Activated CD8-positive, alpha-beta memory T cell treated with anti-CD3 and anti-CD28 coated beads, Interleukin-2, amount 50 U/mL, for 24 hours (primary cell): ENCODE results near the gene FUT7.
"Not testable (repeated sequence)": the region's sequence is repeated elsewhere in the genome, so short reads cannot be mapped to it uniquely, and the experiment has no call there.

Source experiments
- DNase-seq: peaks from one replicate; pipeline ENCODE4 v3.0.0-alpha.2; 2020; ENCODE audit errors: extremely low read depth

Gene FUT7

DNA sequence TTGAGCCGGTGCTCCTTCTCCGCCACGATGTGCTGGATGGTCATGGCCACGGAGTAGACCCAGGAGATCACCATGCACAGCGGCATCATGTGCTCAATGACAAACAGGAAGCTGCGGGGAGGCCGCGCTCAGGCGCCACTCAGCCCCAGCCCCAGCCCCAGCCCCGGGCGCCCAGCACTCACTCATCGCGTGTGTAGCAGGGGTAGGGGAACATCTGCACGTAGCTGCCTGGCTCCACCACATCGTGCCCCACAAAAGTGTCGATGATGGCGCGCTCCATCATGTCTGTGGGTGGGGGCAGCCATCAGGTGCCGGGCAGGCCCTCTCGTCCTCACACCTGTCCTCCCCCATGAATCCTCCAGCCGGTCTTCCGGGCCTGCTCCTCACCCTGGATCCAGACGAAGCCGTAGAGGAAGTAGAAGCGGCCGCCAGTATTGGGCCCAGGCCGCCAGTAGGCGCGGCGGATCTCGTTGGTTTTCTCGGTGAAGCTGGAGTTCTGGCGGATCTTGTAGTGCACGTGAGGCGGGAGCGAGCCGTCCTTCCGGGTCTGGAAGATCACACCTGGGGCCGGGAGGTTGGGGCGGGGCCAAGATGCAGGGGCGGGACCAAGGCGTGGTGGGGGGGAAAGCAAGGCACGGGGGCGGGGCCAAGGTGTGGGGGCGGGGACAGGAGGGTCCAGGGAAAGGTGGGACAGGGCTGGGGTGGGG lies 13.9 kb downstream of the FUT7 start:
- no peak for DNase-seq

DNA sequence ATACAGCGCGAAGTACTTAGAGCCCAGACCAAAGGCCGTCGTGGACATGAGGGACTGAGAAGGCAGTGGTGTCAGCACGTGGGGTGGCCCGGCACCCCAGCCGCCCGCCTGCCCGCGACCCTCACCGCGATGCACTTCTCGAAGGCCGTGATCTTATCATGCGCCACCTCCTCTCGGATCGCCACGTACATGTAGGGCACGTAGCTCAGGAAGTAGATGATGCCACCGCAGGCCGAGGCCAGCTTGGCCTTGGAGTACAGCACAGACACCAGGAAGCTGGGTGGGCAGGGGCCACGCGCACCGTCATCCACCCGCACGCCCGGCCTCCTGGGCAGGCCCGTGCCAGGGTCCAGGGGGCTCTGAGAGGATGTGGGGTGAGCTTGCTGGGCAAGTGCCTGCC lies 14.8 kb downstream of the FUT7 start:
- no peak for DNase-seq

DNA sequence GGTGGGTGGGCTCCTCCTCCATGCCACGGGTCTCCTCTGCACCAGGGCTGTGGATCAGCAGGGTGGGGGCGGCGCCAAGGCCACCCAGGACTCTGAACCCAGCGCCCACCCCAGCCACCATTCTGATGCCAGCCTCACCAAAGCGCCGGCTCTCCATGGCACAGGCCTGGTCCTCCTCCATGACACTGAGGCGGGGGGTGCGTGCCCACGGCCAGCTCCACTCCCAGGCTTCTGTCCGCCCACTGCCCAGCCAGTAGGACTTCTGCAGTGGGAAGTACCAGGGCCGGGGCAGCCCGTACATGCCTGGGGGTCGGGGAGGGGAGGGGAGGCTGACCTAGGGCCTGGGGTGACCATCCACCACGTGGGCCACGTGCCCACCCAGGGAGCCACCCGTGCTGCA lies 15.5 kb downstream of the FUT7 start:
- DNase-seq, result no peak

DNA sequence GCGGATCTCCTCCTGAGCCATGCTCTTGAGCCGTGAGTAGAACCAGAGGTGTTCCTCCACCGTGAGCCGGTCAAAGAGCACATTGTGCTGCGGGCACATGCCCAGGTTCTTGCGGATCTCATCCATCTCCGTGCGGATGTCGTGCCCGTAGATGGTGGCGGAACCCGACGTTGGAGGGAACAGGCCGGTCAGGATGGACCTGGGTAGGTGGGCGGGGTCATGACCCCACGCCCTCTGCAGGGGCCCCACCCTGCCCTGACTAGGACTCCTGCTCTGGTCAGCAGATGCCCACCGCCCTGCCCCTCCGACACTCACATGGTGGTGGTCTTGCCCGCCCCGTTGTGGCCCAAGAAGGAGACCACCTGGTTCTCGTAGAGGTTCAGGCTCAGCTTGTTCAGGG lies 15.9 kb downstream of the FUT7 start:
- DNase-seq, result no peak

DNA sequence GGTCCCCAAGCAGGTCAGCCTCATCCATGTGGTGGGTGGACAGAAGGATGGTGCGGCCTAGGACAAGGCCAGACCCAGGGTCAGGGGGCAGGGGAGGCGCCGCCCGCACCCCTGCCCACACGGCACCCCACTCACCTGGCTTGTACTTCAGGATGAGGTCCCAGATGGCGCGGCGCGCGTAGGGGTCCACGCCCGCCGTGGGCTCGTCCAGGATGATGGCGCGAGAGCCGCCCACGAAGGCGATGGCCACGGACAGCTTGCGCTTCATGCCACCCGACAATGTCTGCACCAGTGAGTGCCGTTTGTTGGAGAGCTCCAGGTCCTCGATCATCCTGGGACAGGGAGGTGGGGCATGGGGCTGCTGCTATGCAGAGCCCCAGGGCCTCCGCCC lies 16.4 kb downstream of the FUT7 start:
- no peak for DNase-seq

DNA sequence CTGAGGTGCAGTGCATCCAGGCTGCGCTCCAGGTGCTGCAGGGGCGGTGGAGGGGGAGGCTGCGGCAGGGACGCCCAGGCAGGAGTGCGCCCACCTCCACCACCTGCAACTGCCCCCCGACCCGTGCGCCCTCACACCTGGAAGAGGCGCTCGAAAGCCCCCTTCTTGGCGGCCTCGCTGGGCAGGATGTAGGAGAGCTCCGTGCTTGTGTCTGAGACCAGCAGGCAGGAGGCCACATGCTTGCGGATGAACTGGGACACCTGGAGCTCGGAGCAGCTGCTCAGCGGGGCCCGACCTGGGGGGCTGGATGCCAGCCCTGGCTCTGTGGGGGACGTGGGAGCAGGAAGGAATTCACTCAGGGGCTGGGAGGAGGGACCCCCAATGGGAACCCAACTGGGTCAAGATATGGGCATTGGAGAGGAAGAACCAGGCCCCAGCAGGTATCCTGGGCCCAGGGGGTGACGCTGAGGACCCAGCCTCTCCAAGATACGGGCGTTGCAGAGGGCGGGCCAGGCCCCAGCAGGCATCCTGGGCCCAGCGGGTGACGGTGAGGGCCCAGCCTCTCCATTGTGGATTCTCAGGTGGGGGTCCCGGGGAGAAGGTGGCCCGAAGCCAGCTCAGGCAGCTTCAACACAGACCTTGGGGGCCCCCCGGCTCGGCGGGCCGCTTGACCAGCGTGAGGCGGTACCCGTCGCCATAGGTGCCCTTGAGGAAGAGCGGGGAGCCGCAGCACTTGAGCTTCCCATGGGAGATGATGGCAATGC lies 16.9 kb downstream of the FUT7 start:
- DNase-seq, result no peak

DNA sequence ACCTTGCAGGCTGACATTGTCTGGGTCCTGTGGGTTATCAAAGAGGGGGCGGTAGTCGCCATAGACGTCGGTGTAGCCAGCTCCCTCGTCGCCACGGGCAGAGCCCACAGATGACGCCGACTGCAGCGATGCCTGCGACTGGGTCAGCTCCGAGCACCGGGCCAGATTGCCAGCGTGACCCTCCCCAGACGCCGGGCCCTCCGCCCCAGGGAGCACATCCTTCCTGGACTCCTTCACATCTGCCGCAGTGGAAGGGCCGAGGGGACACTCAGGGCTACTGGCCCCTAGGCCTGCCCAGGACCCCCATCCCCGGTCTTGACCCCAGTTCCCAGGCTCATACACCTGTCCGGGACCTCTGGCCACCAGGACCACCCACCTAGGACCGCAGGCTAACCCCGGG lies 17.7 kb downstream of the FUT7 start:
- no peak for DNase-seq

DNA sequence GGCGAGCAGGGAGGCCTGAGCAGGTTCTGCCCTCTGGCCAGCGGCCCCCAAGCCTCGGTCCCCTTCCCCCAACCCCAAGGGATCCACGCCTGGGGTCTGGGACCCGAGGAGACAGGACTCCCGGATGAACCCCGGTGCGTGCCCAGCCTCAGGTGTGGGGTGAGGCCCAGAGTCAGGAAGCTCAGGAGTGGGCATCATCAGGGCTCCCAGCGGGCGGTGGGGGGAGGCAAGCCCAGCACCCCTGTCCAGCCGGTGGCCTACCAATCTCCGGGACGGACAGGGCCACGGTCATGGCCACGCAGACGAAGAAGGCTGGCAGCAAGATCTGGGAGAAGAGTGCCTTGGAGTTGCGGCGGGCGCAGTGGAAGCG lies 18.3 kb downstream of the FUT7 start:
- no peak for DNase-seq

DNA sequence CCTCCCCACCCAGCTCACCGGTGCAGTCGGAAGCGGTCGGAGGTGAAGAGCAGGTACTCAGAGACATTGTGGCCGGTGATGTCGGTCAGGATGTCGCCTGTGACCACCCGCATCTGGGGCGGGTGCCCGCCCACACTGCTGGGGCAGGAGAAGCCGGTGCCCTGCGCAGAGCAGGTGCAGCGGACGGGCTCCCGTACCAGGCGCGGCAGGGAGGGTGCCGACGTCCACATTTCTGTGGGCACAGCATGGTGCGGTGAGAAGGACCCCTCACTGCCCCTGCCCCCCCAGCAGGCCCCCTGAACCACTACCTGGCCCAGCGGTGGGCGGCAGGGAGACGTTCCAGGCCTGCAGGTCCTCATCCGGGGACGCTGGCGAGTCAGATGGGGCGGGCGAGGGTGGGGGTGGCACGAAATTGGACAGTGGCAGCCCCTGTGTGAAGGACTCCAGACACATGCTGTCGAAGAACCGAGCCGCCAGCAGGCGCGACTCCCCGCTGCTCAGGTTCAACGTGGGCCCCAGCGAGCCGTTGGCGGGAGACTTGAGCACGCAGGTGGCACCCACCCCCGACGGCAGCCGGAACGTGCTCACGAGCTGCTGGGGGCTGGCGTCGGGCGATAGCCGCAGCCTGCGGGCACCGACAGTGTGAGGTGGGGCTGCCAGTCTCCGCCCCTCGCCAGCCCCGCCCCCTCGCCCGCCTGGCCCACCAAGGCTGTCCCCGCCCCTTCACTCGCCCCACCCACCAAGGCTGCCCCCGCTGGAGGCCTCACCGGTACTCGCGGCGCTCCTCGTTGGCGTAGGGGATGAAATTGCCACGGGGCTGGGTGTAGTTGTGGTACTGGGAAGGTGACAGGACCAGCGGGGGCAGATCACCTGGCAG lies 19.0 kb downstream of the FUT7 start:
- DNase-seq, result no peak

DNA sequence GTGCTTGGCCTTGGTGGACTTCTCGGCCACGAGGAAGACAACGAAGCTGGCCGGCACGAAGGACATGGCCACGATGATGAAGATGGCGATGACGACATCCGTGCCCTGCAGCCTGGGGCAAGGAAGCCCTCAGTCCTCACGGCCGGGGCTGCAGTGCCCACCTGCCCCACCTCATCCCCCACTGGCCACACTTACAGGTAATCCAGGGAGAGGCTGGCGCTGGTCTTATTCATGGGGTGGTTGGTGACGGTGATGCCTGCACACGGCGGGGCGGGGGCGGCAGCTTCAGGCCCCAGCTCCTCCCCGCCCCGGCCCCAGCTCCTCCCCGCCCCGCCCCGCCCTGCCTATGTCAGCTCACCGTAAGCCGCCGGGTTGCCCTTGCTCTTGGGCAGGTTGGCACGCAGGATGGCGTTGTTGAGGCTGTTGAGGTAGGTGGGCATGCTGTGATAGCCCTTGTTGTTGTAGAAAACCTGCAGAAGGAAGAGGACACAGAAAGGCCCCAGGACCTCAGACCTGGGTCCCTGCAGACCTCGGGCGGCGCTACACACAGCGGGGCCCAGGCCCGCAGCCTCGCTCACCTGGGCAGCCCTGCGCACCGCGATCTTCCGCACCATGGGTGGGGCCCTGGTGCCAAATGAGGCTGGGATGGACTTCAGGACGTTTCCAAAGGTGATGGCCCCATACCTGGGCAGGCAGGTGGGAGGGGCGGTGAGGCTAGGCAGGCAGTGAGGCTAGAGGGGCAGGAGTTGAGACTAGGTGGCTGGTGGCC lies 19.8 kb downstream of the FUT7 start:
- no peak for DNase-seq

DNA sequence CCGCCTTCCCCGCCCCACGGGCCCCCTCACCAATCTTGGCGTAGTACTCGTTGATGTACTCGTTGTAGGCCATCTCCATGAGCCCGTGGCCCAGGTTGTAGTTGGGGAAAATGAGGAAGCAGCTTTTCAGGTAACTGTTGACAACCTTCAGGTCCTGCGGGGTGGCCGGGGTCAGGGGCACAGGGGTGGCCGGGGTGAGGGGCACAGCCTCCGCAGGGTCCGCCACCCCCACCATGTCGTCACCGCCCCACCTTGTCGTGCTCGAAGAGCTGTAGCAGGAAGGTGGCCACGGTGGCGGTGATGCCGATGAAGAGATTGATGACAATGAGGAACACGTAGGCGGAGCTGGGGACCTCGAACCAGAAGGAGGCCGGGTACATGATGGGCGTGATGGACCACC lies 20.7 kb downstream of the FUT7 start:
- DNase-seq, result no peak

DNA sequence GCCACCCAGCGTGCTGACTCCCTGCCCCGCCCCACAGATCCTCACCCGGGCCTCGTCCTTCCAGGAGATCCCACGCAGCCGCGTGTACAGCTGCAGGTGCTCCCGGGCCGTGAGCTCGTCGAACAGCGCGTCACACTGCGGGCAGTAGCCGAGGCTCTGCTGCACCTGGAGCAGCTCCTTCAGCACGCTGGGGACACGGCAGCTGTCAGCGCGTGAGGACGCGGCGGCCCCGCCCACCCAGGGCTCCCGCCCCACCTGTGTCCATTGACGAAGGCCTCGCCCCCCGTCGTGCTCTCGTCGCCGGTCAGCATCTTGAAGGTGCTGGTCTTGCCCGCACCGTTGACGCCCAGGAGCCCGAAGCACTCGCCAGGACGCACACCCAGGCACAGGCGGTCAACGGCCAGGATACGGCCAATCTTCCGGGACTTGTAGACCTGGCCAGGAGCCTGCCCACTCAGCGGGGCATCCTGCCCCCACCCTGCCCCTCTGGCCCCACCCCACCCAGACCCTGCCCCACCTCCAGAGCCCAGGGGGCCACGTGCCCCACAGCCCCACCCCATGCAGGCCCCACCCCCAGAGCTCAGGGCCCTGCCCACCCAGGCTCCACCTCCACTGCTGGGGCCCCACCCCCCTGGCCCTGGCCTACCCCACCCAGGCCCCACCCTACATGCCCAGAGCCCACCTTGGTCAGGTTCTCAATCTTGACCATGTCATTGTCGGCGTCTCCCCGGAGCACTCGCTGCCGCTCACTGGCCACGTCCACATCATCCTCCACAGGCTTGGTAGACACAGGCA lies 21.8 kb downstream of the FUT7 start:
- DNase-seq, result no peak

DNA sequence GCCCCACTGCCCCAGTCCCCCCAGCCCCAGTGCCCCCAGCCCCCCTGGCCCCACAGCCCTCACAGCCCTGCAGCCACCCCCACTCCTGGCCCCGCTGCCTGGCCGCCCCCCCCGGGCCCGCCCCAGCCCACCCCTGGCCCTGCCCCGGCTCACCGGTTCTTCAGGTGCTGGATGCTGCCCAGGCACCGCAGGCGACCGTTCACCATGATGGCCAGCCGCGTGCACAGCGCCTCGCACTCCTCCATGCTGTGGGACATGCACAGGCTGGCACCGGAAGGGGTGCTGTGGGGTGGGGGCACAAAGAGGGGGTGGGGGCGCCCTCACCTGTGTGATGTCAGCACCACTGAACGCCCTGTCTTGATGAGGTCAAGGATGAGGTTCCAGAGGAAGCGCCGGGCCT lies 22.7 kb downstream of the FUT7 start:
- no peak for DNase-seq

DNA sequence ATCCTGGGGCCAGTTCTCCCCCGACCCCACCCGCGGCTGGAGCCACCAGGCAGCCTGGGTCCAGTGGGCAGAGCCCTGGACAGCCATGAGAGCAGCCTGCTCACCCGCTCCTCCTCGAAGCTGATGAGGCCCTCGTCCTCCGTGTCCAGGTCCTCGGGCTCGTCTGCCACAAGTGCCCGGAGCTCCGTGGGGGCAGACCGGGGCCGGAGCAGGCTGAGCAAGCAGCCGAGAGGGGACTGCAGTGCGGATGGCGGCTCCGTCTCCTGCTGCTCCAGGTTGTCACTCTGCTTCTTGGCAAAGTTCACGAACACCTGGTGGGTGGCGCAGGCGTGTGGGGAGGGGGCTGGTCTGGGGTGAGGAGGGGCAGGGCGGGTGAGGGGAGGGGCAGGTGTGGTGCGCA lies 23.6 kb downstream of the FUT7 start:
- DNase-seq, result no peak

DNA sequence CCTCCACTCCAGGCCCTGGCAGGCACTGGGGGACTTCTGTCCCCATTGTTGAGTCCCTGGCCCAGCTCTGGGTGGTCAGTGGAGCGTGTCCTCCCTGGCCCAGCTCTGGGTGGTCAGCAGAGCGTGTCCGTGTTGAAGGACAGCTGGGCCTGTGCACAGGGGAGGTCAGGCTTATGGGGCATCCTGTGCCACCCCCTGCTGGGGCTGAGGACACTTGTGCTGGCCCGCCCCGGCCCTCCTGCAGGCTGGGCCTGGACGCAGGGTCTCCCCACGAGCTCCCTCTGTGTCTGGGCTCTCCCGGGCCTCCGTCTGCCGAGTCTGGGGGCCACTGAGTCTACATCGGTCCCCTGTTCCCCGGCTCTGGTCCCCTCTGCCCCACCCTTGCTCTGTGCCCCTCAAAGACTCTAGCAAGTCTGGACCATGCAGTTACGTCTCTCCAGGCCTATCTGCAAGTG lies 24.0 kb downstream of the FUT7 start:
- no peak for DNase-seq

DNA sequence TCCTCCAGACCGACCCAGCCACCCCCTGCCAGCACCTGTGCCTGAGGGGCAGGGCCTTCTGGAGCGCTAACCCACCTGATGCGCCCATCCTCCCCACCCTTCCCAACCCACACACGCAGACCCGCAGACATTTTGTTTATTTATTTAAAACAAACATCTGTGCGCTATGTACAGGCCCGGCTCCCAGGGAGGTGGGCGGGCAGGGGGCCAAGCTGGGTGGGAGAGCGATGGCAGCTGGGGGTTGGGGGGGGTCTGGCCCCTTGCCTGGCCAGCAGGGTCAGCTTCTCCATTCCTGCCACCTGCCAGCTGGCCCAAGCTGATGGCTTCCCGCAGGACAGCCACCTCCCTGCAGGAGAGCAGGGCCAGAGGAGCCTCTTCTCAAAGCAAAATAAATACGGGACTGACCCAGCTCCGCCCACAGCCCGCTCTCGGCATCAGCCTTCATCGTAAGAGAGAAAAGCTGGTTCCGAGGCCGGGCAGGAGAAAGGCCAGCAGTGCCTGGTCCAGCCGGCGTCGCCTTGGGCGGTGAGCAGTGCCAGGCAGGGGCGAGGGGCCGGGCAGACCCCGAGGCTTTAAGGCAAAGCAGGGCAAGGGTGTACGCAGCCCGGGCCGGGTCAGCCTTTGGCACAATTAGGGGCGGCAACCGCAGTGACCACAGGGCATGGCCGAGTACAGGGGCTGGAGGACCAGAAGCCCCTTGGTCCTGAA lies 24.6 kb downstream of the FUT7 start:
- no peak for DNase-seq

DNA sequence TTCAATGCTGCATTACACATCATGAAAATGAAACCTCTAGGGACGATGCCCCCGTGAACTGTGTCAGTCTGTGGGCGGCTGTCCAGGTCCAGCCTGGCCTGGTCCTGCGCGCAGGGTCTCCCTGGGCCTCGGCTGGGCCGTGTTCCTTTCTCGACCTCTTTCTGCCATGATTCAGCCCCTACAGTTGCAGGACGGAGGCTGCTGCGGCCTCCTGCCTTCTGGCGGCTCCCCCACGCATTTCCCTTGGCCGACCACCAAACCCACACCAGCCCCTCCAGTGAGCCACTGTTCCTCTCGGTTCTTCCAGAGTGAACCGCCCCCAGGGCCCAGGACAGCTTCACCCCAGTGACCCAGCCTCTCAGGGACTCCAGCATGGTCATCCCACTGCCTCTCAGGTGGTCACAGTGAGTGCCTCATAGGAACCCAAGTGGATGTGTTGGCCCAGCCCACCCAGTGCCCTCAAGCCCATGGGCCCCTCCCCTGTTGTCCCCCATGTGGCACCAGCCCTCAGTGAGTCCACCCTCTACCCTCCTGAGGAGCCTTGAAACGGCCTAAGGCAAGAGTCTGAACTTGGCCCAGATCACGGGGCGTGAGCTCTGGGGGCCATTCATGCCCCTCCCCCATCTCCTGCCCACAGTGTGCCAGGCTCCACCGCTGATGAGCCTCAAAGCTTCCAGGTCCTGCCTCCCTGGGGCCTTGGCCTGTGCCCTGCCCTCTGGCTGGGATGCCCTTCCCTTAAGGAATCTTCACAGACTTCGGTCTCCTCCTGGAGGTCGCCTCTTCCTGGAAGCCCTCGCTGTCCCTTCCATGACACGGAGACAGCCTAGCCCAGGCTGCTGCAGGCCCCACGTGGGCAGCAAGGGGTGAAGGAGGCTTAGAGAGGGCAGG lies 25.5 kb downstream of the FUT7 start:
- DNase-seq, result no peak

DNA sequence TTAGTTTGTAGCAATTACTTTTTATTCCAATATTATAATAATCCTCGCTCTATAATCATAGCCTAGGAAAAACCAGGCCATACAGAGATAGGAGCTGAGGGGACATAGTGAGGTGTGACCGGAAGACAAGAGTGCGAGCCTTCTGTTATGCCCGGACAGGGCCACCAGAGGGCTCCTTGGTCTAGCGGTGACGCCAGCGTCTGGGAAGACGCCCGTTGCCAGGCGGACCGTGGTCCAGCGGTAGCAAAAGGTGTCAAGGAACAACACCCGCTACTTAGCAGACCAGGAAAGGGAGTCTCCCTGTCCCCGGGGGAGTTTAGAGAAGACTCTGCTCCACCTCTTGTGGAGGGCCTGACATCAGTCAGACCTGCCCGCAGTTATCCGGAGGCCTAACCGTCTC lies 27.6 kb downstream of the FUT7 start:
- not testable (repeated sequence) for DNase-seq

DNA sequence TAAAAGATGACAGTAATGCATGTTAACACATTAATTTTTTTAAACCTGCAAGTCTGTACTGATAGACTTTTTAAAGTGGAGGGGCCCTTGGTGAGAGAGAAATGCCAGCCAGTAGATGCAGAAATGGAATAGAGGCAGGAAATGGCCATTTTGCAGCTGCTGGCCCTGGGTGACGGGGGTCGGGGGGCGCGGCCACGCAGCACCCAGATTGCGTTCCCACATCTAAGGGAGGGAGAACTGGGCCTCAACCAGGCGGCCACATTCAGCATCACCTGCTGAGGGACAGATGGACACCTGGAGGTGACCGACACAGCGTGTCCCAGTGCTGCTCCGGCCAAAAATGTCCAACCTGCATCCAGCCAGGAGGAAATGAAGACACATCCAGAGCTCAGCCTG lies 29.2 kb downstream of the FUT7 start:
- no peak for DNase-seq
